ENCODE results near the gene ACOT7.
"Not testable (repeated sequence)": the region's sequence is repeated elsewhere in the genome, so short reads cannot be mapped to it uniquely, and the experiment has no call there.

The ACOT7 gene

DNA sequence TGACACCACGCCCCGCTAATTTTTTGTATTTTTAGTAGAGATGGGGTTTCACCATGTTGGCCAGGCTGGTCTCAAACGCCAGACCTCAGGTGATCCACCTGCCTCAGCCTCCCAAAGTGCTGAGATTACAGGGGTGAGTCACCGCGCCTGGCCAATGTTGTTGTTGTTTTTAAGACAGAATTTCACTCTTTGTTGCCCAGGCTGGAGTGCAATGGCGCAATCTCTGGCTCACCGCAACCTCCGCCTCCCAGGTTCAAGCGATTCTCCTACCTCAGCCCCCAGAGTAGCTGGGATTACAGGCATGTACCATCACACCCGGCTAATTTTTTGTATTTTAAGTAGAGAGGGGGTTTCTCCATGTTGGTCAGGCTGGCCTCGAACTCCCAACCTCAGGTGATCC lies 173.9 kb downstream of the ACOT7 start:
- not testable (repeated sequence) for DNase-seq

DNA sequence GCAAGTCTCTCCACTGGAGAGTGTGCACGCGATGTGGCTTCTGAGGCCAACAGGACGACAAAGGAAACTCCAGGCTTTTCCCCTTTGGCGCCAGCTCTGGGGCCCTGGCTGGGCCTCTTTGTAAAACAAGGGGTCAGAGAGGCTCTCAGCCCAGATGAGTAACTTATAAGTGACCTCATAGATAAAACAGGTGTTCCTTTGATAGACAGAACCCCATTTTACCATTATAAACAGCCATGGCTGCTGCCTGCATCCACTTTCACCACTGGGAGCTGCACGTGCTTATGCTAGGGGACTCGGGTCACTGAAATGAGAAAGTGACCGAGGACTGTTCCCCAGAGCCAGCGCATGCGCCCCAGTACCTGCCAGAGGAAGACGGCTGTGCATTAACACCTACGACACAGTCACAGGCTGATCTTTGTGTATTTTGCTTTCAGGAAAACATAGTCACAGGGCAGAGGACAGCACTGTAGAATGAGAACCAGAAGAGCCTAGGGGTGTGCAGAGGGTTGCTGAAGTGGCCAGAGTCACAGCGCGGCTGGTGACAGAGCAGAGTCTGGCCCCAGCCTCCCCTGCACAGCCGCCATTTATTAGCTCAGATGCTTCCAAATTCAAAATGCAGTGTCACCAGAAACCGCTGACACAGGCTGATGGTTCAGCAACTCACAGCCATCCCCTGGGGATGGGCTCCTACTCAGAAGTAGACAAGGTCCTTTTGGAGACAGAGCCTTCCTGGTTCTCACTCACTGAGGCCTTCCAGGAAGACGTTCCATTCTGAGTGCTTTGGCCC lies 175.0 kb downstream of the ACOT7 start:
- no peak for DNase-seq
